GM12865 (cell line): ENCODE results near the gene PROX1.

Experiments
- DNase-seq: peaks from one replicate; pipeline ENCODE4 v3.0.0; 2010; ENCODE audit warnings: low read depth
- H3K4me3 ChIP-seq: 2 replicates; pipeline ENCODE4 v1.5.1; 2011; ENCODE audit warnings: mild to moderate bottlenecking, low read depth, low read length, control low read depth
- TF ChIP-seq, protein P1 (sequence below): IDR thresholded peaks from 2 replicates; pipeline ENCODE4 v1.5.1; 2011; ENCODE audit warnings: low read length, control low read depth, low read depth, inconsistent platforms; ENCODE audit not compliant: insufficient read depth; ENCODE audit errors: missing control alignments

The PROX1 gene

DNA sequence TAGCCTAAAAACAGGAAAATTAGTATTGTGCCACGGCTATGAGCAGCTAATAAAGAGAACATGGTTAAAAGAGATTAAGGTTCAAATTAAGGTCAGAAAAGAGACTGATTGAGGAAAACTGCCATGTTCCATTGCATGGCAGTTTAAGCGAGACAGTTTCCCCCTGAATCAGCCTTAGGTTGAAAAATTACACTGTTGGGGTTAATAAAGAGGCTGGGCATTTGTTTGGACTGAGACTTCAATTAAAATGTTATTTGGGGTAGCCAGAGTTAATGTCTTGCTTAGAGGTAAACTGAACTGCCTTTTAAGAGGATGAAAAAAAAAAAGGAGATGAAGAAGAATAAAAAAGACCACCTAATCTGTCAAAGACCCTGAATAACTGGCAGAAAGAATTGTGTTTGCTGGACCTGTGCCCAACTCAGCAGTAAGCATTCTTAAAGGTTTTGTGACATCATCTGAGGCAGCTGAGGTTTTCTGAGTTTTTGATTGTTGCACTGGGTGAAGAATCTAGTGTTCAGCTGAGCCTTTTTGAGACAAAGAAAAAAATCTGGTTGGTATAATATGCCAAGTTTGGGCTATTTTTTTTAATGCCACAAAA, 17.7 kb upstream of the PROX1 start:
- H3K4me3 ChIP-seq = no peak overlapping the region
- TF ChIP-seq, protein P1, sequence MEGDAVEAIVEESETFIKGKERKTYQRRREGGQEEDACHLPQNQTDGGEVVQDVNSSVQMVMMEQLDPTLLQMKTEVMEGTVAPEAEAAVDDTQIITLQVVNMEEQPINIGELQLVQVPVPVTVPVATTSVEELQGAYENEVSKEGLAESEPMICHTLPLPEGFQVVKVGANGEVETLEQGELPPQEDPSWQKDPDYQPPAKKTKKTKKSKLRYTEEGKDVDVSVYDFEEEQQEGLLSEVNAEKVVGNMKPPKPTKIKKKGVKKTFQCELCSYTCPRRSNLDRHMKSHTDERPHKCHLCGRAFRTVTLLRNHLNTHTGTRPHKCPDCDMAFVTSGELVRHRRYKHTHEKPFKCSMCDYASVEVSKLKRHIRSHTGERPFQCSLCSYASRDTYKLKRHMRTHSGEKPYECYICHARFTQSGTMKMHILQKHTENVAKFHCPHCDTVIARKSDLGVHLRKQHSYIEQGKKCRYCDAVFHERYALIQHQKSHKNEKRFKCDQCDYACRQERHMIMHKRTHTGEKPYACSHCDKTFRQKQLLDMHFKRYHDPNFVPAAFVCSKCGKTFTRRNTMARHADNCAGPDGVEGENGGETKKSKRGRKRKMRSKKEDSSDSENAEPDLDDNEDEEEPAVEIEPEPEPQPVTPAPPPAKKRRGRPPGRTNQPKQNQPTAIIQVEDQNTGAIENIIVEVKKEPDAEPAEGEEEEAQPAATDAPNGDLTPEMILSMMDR = no peak
- DNase-seq = no peak

DNA sequence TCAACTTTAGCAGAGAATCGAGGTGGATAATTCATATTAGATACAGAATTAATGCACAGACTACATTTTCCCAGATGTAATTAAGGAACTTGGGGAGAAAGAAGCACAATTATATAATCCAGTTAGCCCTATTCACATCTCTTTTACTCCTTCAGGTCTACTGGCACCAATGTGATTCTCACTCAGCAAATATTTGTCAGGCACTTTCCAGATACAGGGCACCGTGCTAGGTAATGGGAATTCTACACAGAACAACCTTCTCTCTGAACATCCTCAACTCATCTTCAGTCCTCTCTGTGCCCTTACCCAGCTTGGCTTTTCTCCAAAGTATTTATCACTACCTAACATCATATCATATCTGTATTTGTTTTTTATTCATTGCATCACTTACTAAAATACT, 15.6 kb upstream of the PROX1 start:
- no peak overlapping the region for H3K4me3 ChIP-seq
- TF ChIP-seq, protein P1 = no peak
- DNase-seq = no peak

DNA sequence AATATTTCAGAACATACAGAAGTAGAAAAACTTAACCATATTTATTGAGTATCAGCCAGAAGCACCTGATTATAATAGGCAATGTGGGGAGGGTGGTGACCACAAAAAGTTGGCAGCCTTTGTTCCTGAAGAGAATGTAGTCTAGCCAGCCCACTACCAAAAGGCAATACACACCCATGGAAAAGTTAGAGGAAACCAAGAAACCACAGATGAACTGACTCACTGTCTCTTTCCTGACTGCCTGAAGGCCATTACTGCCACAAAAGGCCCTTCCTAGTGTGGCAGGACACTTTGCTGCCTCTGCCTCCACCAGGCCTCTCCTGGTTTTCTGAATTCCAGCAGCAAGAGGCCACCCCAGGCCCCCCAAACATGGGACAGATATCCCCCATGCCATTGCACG, 14.6 kb upstream of the PROX1 start:
- H3K4me3 ChIP-seq = no peak overlapping the region
- TF ChIP-seq, protein P1 = no peak
- no peak for DNase-seq

DNA sequence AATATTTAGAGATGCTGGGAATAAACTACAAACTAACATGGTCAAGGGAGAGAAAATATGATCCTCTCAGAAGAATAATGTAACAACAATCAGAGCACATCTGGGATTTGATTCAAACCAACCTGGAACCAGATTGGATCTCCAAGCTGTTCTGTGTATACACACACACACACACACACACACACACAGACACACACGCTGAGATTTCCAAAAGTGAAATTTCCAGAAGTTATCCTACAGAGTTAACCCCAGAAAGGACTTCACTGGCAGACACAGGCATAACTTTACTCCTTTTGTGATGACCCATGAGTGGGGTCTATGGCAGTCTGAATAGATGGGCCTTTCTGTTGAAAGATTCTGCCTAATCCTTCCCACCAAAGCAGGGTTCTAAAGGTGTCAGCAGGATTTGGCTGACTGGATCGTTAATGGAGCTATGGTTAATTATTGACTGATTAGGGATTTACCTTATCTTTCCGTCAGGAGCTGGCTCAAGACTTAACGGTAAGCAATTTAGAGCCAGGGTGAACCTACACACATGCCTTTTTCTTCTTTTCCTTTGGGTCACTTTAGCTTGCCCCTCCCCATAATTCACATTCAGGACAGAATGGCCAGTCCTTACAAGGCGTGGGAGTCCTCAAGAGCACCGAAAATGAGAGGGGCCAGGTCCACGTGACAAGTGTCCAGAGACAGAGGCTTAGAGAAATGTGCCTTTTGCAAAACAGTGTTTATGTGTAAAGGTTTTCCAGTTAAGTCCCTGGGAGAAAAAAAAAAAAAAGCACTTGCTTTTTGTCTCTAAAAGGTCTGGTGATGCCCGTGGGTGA, 10.9 kb upstream of the PROX1 start:
- TF ChIP-seq, protein P1 = no peak

DNA sequence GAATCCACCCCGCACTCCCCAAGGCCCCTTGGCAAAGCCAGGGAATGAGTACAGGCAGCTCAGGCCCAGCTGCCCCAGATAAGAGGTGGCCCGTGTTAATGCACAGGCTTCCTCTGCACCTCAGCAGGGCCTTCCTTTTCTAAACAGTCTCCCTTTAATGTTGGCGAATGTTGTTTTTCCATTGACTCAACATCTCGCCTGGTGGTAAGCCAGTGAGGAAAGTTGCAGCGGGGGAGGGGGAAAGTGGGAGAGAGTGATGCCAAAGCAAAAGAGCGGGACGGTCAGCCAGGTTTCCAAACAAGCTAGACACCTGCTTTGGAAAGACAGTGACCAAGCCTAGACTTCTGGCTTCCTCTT, 10.3 kb upstream of the PROX1 start:
- TF ChIP-seq, protein P1 = no peak
- DNase-seq = no peak
- H3K4me3 ChIP-seq = no peak overlapping the region

More for the DNA sequence above, 10.9 kb upstream of the PROX1 start:
- H3K4me3 ChIP-seq = no peak overlapping the region
- no peak for DNase-seq

DNA sequence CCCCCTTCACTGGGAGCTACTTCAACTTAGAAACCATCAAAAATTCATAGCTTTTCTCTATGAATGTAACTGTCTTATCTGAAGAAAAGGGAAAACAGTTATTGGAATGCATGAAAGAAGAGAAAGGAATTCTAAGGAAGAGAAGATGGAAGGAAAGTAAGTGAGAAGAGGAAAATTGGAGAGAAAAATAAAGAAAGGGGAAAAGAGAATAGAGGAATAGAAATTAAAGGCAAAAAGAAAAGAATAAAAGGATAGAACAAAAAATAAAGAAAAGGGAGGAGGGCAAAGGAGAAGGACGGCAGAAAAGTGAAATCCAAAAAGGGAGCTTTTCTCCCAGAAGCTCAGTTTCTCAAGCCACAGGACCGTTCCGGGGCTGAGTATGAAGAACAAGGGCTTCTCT, 9.9 kb upstream of the PROX1 start:
- TF ChIP-seq, protein P1 = no peak
- H3K4me3 ChIP-seq = no peak overlapping the region
- DNase-seq = no peak
